K562 (cell line): ENCODE data around the gene EXOC4. TPM values are rescaled to one million over a fixed set of nuclear protein-coding genes. Genes with fewer than 3 reads are reported as not detected.

Source experiments
- ATAC-seq: fragments of 200-7000 bp; cut with Tn5 transposase; 3 replicates; pipeline ENCODE4 v1.9.1; 2020; ENCODE audit warnings: moderate library complexity
- BruUV-seq: library from RNA; stranded (reverse); fragments of 400-500 nt; replicated peaks from 2 replicates; lab custom pipeline; 2021; lab: Mats Ljungman, UMichigan
- CTCF ChIA-PET: fragments of 300-600 bp; formaldehyde crosslinking; extraction: SDS; loops from one replicate; lab custom pipeline; 2021; ENCODE audit warnings: low intra/inter-chr PET ratio; lab: Yijun Ruan, JAX
- POLR2A ChIA-PET: fragments of 300-600, 350-650 bp; sonication (Branson Sonifier 250); formaldehyde crosslinking; extraction: SDS; loops from one replicate; lab custom pipeline; 2021; ENCODE audit warnings: antibody characterized with exemption, inconsistent platforms; lab: Yijun Ruan, JAX
- DNase-seq, 4 experiments: peaks; one replicate each; pipeline versions ENCODE4 v3.0.0 to v3.0.0-alpha.2; 2011 to 2018; ENCODE audit warnings: low spot score in 3 of 4, mixed read lengths in 3 of 4; ENCODE audit errors: extremely low read depth in 1 of 4
- FAIRE-seq: peaks from 2 replicates; lab custom pipeline; 2011; peaks lifted over from hg19 to GRCh38; lab: Jason Lieb, UNC
- H2AFZ ChIP-seq: 2 replicates; pipeline ENCODE4 v1.6.0; 2011; ENCODE audit warnings: low read depth, low read length, control low read depth, inconsistent platforms
- H3K27ac ChIP-seq: fragments of 200-600 bp; 3 replicates; pipeline ENCODE4 v1.8.0; 2011; ENCODE audit warnings: low read depth, mild to moderate bottlenecking, control low read depth, inconsistent platforms, low read length, moderate library complexity, mixed read lengths; ENCODE audit errors: extremely low read depth
- H3K27me3 ChIP-seq, 2 experiments: fragments of 300-600 bp in 1 of 2; 2 replicates in 1 of 2; 3 replicates in 1 of 2; pipeline versions ENCODE4 v1.6.0 to v1.8.0; 2011; ENCODE audit warnings: inconsistent platforms in 2 of 2, low read length in 2 of 2, mild to moderate bottlenecking in 1 of 2, mixed read lengths in 1 of 2, moderate library complexity in 1 of 2; ENCODE audit not compliant: control insufficient read depth in 2 of 2, insufficient read depth in 2 of 2
- H3K36me3 ChIP-seq: fragments of 300-600 bp; 3 replicates; pipeline ENCODE4 v1.8.0; 2011; ENCODE audit warnings: mild to moderate bottlenecking, low read length, inconsistent platforms; ENCODE audit not compliant: control insufficient read depth, insufficient read depth
- H3K4me1 ChIP-seq, 2 experiments: fragments of 200-600 bp in 1 of 2; replicated peaks in 1 of 2; 2 replicates in 1 of 2; 3 replicates in 1 of 2; pipeline versions ENCODE4 v1.5.1 to v1.8.0; 2011; ENCODE audit warnings: inconsistent platforms in 2 of 2, low read length in 2 of 2, mild to moderate bottlenecking in 1 of 2, mixed read lengths in 1 of 2, moderate library complexity in 1 of 2; ENCODE audit not compliant: control insufficient read depth in 2 of 2, insufficient read depth in 2 of 2
- H3K4me2 ChIP-seq: 2 replicates; pipeline ENCODE4 v1.6.1; 2011; ENCODE audit warnings: low read length, control low read depth, inconsistent platforms, mixed read lengths; ENCODE audit not compliant: insufficient read depth
- H3K4me3 ChIP-seq: fragments of 200-600 bp; sonication (generic), shearing (Covaris generic); 2 replicates; pipeline ENCODE4 v1.5.1; 2016; ENCODE audit warnings: control low read depth, inconsistent platforms
- H3K79me2 ChIP-seq: fragments of 200-600 bp; 3 replicates; pipeline ENCODE4 v1.8.0; 2011; ENCODE audit warnings: low read length, inconsistent platforms; ENCODE audit not compliant: control insufficient read depth, insufficient read depth
- H3K9ac ChIP-seq, 2 experiments: 2 replicates each; pipeline versions ENCODE4 v1.6.0 to v1.6.1; 2011; ENCODE audit warnings: low read depth in 2 of 2, low read length in 2 of 2, control low read depth in 1 of 2, inconsistent platforms in 1 of 2, mild to moderate bottlenecking in 1 of 2, mixed read lengths in 1 of 2; ENCODE audit not compliant: insufficient read depth in 1 of 2
- H3K9me1 ChIP-seq: one replicate; pipeline ENCODE4 v1.6.0; 2011; ENCODE audit warnings: inconsistent platforms, mild to moderate bottlenecking, low read length, moderate library complexity; ENCODE audit not compliant: control insufficient read depth, insufficient read depth
- H3K9me3 ChIP-seq: replicated peaks from 2 replicates; pipeline ENCODE4 v1.5.1; 2011; ENCODE audit warnings: low read depth, low read length, inconsistent platforms; ENCODE audit not compliant: control insufficient read depth, insufficient read depth
- H4K20me1 ChIP-seq: replicated peaks from 2 replicates; pipeline ENCODE4 v1.6.1; 2011; ENCODE audit warnings: low read length, inconsistent platforms, mixed read lengths; ENCODE audit not compliant: control insufficient read depth, insufficient read depth
- CCAR2 ChIP-seq: fragments of 200-400 bp; formaldehyde crosslinking; IDR thresholded peaks from 2 replicates; pipeline ENCODE4 v1.6.1; 2017; ENCODE audit warnings: mild to moderate bottlenecking, low read depth, low read length
- CEBPG ChIP-seq, 3 experiments: fragments of 200-800 bp in 1 of 3; sonication (Bioruptor generic) in 1 of 3; sonication (generic) in 1 of 3; formaldehyde crosslinking in 1 of 3; IDR thresholded peaks in 2 of 3; conservative IDR thresholded peaks in 1 of 3; 2 replicates each; pipeline versions ENCODE4 v1.6.1 to v1.8.0; 2016 to 2022; ENCODE audit warnings: missing compliant biosample characterization in 2 of 3, missing genetic modification characterization in 2 of 3, mild to moderate bottlenecking in 1 of 3, missing genetic modification reagents in 1 of 3
- HDAC8 ChIP-seq: fragments of 450-650 bp; IDR thresholded peaks from 2 replicates; pipeline ENCODE4 v1.6.1; 2016; ENCODE audit warnings: mild to moderate bottlenecking, missing genetic modification characterization, moderate library complexity, missing compliant biosample characterization
- KDM5B ChIP-seq: fragments of 200-600 bp; sonication (generic); IDR thresholded peaks from 2 replicates; pipeline ENCODE4 v1.6.1; 2012; ENCODE audit warnings: low read depth, mild to moderate bottlenecking, moderate library complexity, low read length, control low read depth, inconsistent platforms; ENCODE audit not compliant: insufficient replicate concordance
- PYGO2 ChIP-seq: fragments of 450-650 bp; IDR thresholded peaks from 2 replicates; pipeline ENCODE4 v1.6.1; 2016; ENCODE audit warnings: mild to moderate bottlenecking, missing genetic modification characterization, moderate library complexity, missing compliant biosample characterization
- ZBTB12 ChIP-seq: fragments of 250-450 bp; sonication (Bioruptor Pico); IDR thresholded peaks from 2 replicates; pipeline ENCODE4 v1.4.0; 2020
- ZNF24 ChIP-seq: fragments of 450-650 bp; IDR thresholded peaks from 2 replicates; pipeline ENCODE4 v1.6.1; 2016
- ZNF592 ChIP-seq: fragments of 450-650 bp; IDR thresholded peaks from 2 replicates; pipeline ENCODE4 v1.6.1; 2017; ENCODE audit warnings: antibody characterized with exemption, mild to moderate bottlenecking
- WGBS: fragments of 100-300 bp; shearing (Covaris generic); methylation state at CpG from one replicate; pipeline ENCODE4 v1.1.6; 2016; ENCODE audit warnings: low coverage, mixed read lengths; ENCODE audit not compliant: insufficient coverage; ENCODE audit errors: missing lambda C conversion rate; 5-methylcytosine and 5-hydroxymethylcytosine counted together
- in situ Hi-C: fragments of 300-500 bp; cut with MboI; formaldehyde crosslinking; loops from 4 replicates; pipeline ENCODE4 v1.15.0; 2018; ENCODE audit warnings: inconsistent platforms, mixed read lengths
- intact Hi-C: fragments of 100-400 bp; cut with micrococcal nuclease; formaldehyde crosslinking; loops from 2 replicates; pipeline ENCODE4 v1.14.2; 2022
- polyA plus RNA-seq, 8 experiments: library from polyadenylated mRNA; depleted of rRNA in 4 of 8; stranded (reverse) in 5 of 8; unstranded in 3 of 8; fragments of >200 nt; fragmentation: Nextera tagmentation in 2 of 8; fragmentation: Illumina TruSeq in 1 of 8; extraction: Ambion mirVana in 2 of 8; extraction: Trizol in 1 of 8; gene quantifications; 2 replicates each; pipeline versions ENCODE4 v1.2.1 to v1.2.3, GENCODE V29; 2011 to 2014; ENCODE audit warnings: inconsistent platforms in 1 of 8, missing spikeins in 1 of 8
- total RNA-seq, 7 experiments: library from RNA; depleted of rRNA in 6 of 7; stranded (reverse); fragments of >200 nt in 6 of 7; fragmentation: Illumina TruSeq in 2 of 7; extraction: Trizol in 2 of 7; gene quantifications; 2 replicates each; pipeline versions ENCODE4 v1.2.1 to v1.2.3, GENCODE V29; 2011 to 2021; ENCODE audit warnings: low replicate concordance in 1 of 7
- TF ChIP-seq, protein P1 (sequence below), 2 experiments: IDR thresholded peaks in 1 of 2; conservative IDR thresholded peaks in 1 of 2; 2 replicates each; pipeline ENCODE4 v1.6.1; 2016; ENCODE audit warnings: low read depth in 2 of 2, mild to moderate bottlenecking in 1 of 2, missing compliant biosample characterization in 1 of 2, missing genetic modification characterization in 1 of 2, moderate library complexity in 1 of 2
- TF ChIP-seq, protein P2 (sequence below): sonication (generic); formaldehyde crosslinking; IDR thresholded peaks from 2 replicates; pipeline ENCODE4 v1.8.1; 2022; ENCODE audit warnings: missing genetic modification reagents

The EXOC4 gene
- total and polyA plus RNA-seq, 9 of the 15 experiments (the other 6 are each of a cell fraction or from before 2014, with no cell fraction given), result 18.5 to 73.1 (median 46.6) TPM

DNA sequence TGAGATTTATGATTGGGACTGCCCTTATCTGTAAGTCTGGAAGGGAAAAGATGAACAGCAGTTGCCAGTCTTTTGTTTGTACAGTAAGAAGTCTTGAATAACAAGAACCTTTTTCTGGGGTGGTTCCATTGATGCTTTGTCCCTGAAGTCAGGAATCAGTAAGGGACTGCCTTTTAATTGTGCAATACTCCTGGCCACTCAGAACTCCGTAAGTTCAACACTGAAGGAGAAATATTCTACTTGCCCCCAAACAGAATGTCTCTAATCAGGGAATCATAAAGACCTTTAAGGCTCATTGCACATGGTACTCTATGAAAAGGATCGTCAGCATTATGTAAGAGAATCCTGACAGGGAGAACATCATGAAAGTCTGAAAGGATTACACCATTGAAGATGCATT lies 361.4 kb downstream of the EXOC4 start:
- Histone ChIP-seq H3K9me1 (no peaks in the 10 kb centered on the region), H3K27me3 (no peaks in the 10 kb centered on the region), H3K9ac (no peak overlapping the region), H3K36me3 (no peaks in the 10 kb centered on the region), H3K9me3 (no peaks in the 10 kb centered on the region), H3K4me2 (no peak overlapping the region), H3K4me3 (no peak overlapping the region), H4K20me1 (no peaks in the 10 kb centered on the region), H2AFZ (no peak overlapping the region), H3K27ac (no peak overlapping the region), H3K79me2 (no peaks in the 10 kb centered on the region), H3K4me1 (no peaks in the 10 kb centered on the region; a peak in 1 of 5 replicates)
- FAIRE-seq, result no peak
- CTCF ChIA-PET, result interaction anchor here (0.6 kb wide), 1 partner anchor 603 kb away, joined by 4 read pairs; no protein-coding TSS in a partner anchor
- WGBS, result 47% methylated on average over 2 of the region's 2 CpGs
- in situ Hi-C loops (no loop called here), intact Hi-C loops (no loop called here)
- BruUV-seq, result no TSS peak
- POLR2A ChIA-PET, result no interaction called here
- ATAC-seq, result no peak
- no peak for DNase-seq
- TF ChIP-seq CCAR2, result no peak
- TF ChIP-seq PYGO2, result no peak
- TF ChIP-seq ZBTB12 (CRISPR knock-in tag), result no peak
- TF ChIP-seq CEBPG (CRISPR knock-in tag; IDR thresholded peaks at IDR 0.05), result no peak
- peak in 1 of 2 experiments; percentile 72; a peak in 3 of 4 replicates for TF ChIP-seq CEBPG (tag; conservative IDR thresholded peaks at IDR 0.05 in 1 of 2, IDR thresholded peaks at IDR 0.05 in 1 of 2)
- TF ChIP-seq KDM5B, result no peak
- no peak for TF ChIP-seq ZNF592
- TF ChIP-seq HDAC8, result no peak
- TF ChIP-seq, protein P1, sequence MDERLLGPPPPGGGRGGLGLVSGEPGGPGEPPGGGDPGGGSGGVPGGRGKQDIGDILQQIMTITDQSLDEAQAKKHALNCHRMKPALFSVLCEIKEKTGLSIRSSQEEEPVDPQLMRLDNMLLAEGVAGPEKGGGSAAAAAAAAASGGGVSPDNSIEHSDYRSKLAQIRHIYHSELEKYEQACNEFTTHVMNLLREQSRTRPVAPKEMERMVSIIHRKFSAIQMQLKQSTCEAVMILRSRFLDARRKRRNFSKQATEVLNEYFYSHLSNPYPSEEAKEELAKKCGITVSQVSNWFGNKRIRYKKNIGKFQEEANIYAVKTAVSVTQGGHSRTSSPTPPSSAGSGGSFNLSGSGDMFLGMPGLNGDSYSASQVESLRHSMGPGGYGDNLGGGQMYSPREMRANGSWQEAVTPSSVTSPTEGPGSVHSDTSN (CRISPR knock-in tag; IDR thresholded peaks at IDR 0.05; ENCODE audit: low read depth), result no peak
- TF ChIP-seq, protein P1 (tag; conservative IDR thresholded peaks at IDR 0.05; ENCODE audit: low read depth), result 0 out of 2 replicates have a peak, but pooled peaks have one; percentile 52
- no peak for TF ChIP-seq ZNF24
- TF ChIP-seq, protein P2, sequence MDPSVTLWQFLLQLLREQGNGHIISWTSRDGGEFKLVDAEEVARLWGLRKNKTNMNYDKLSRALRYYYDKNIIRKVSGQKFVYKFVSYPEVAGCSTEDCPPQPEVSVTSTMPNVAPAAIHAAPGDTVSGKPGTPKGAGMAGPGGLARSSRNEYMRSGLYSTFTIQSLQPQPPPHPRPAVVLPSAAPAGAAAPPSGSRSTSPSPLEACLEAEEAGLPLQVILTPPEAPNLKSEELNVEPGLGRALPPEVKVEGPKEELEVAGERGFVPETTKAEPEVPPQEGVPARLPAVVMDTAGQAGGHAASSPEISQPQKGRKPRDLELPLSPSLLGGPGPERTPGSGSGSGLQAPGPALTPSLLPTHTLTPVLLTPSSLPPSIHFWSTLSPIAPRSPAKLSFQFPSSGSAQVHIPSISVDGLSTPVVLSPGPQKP, result no peak
